HL-60/S4 treated with phorbol 12-myristate 13-acetate at 8.2 ng/mL for 4 days and 3 days (cell line): ENCODE results near the gene DCBLD1.
"Not testable (repeated sequence)": the region's sequence is repeated elsewhere in the genome, so short reads cannot be mapped to it uniquely, and the experiment has no call there.

Source experiments
- in situ Hi-C: fragments of 300-500 bp; cut with MboI; formaldehyde crosslinking; loops from 2 replicates; pipeline ENCODE4 v1.15.0; 2022; ENCODE audit warnings: low sequenced_read_pairs

DCBLD1 gene

DNA sequence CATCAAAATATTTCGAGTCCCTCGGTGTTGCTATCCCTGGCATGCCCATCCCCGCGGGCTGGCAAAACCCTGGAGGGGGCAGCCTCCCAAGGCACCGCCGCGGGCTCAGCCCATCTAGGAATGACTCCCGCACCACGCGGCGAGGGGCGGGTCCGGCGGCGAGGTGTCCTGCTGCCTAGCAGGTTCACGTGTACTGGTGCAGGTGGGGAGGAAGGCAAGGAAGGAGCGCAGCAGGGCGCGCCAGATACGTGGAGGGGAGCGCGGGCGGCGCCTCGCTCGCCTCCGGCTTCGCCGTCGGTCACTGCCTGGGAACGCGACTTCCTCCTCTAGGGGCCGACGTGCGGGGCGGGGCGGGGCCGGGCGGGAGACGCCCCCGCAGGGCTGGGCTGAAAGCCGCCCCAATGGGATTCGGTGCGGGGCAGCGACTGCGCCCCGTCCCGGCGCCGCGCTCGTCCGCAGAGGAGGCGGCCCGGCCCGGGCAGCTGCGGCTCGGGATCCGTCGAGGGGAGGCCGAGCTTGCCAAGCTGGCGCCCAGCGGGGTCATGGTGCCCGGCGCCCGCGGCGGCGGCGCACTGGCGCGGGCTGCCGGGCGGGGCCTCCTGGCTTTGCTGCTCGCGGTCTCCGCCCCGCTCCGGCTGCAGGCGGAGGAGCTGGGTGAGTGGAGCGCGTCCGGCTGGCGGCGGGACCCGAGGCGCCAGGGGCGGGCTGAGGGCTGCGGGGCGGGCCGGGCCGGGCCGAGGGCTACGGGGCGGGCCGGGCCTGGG, at the start of gene DCBLD1:
Gene DCBLD1 (plus strand): TSS at position 435 of the 764 bp plus-strand sequence. CDS start 108 bp downstream, at position 543.
- in situ Hi-C loops: no loop called here

DNA sequence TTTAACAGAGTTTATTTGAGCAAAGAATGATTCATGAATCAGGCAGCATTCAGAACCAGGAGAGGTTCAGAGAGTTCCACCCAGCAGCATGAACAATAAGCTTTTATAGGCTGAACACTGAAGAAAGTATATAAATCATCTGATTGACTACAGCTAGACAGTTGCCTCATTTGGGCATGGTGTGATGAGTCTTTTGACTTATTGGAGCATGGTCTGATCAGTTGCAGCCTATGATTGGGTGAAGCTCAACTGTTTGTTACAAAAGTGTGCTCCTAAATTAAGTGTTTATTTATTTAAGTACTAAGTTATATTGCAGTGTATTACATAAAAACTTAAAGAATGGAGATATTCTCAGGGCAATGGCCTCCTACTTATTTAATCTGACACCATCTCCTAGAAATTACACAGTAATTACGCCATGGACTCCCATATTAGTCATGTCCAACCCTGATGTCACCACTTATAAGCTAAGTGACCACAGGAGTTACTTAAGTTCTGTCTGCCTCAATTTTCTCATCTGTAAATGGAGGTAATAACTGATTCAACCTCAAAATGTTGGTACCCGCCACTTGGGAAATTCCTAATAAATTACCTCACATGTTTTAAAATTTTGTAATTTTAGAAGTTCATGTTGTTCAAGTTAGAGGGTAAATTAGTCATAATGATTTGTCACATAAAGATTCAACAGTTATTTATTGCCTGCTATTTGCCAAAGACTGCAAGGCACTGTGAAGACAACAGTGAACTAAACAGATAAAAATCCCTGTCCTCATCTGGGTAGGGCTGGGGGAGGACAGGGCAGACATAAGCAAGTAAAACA, 41.6 kb upstream of the DCBLD1 start:
- in situ Hi-C loops: no loop called here

DNA sequence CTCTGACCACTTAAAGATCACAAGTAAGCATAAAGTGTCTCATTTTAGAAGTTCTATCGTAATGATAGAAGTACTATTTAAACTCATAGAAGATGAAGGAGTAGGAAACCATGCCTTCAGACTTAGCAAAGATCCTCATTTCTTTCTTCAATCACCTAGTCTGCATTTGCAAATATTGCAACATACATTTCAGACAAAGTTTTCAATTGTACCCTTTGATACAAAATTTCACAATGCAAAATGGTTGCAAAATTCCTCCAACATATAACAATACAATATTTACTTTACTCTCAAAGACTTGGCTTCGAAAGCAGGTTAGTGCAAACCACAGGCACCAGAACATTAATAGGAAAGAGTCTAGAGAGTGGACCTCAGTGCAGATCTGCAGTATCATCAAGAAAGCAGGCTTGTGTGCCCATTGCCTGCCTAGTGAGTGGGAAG, 40.6 kb upstream of the DCBLD1 start:
- in situ Hi-C loops: no loop called here

DNA sequence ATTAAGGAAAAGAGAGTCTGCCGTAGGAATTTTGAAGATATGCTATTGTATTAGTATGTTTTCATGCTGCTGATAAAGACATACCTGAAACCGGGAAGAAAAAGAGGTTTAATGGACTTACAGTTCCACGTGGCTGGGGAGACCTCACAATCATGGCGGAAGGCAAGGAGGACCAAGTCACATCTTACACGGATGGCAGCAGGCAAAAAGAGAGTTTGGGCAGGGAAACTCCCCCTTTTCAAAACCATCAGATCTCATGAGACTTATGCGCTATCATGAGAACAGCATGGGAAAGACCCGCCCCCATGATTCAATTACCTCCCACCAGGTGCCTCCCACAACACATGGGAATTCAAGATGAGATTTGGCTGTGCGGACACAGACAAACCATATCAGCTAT, 40.2 kb upstream of the DCBLD1 start:
- in situ Hi-C loops: not testable (repeated sequence)

DNA sequence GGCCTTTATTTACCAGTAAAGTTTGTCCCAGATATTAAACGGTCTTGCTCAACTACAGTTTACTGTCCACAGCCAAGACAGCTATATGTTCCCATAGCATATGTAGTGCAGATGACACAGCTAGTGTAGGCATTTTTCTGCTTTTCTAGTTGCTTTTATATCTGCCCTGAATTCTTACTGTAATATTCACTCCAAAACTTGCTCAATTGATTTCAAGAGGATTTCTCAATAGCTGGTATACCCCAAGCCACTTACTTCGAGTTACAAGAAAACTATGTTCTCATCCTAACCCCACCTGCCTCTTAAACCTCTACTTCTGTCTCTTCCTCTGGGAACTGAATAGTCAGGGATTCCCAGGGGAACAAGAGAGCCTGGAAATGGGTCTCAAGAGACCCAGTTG, 37.9 kb upstream of the DCBLD1 start:
- in situ Hi-C loops: no loop called here

DNA sequence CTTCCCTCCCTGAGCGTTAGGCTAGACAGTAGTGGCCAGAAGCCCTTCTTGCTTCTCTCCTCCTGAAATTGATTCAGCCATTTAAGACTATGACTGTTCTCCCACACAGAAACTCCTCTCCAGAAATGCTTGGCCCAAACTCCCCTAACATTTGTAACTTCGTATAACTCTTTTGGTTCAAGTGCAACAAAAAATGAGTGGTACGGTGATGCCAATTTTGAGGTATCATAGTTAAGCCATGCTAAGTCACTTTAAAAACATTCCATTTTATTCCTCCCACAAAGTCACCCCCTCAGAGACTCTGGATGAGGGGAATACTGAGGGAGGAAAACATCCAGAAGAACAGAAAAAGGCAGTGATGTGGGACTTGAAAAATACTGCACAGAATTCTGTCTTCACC, 35.6 kb upstream of the DCBLD1 start:
- in situ Hi-C loops: no loop called here

DNA sequence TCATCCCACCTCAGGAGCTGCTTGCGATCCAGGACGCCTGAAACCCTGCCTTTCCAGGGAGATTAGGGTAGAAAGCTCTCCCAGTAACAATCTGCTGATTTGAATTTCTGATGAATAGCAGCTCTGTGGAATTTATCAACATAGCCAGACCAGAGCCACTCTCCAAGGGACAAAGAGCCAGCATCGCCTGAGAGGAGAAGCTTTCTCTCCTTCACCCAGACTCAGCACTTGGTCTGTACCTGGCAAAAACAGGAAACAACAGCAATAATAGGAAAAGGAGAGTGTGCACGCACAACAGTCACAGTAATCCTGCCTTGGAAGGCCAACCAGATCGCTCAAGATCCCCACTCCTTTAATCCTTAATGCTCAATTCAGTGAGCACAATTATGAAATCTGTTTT, 34.5 kb upstream of the DCBLD1 start:
- in situ Hi-C loops: no loop called here

DNA sequence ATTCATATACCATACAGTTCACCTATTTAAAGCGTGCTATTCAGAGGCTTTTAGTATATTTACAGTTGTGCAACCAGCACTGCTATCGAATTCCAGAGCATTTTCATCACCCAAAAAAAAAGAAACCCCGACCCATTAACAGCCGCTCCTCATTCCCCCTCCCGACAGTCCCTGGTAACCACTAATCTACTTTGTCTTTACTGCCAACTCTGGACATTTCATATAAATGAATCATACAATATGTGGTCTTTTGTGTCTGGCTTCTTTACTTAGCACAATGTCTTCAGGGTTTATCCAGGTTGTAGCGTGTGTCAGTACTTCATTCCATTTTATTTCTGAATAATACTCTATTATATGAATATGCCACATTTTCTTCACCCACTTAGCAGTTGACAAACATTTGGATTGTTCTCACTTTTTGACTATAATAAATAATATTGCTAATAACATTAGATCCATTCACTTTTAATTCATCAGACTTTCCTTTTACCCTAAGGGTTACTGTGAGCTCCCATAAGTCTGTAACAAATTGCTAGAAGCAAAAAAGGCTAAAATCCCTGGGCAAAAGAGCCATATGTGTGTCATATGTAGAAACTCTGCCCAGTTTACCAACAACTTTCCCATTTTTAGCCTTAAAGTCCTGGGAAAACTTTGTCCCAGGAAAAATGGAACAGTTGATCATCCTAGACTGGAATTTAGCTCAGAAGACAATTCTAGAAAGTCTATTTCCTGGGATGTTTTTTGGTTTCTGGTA, 33.6 kb upstream of the DCBLD1 start:
- in situ Hi-C loops: no loop called here

DNA sequence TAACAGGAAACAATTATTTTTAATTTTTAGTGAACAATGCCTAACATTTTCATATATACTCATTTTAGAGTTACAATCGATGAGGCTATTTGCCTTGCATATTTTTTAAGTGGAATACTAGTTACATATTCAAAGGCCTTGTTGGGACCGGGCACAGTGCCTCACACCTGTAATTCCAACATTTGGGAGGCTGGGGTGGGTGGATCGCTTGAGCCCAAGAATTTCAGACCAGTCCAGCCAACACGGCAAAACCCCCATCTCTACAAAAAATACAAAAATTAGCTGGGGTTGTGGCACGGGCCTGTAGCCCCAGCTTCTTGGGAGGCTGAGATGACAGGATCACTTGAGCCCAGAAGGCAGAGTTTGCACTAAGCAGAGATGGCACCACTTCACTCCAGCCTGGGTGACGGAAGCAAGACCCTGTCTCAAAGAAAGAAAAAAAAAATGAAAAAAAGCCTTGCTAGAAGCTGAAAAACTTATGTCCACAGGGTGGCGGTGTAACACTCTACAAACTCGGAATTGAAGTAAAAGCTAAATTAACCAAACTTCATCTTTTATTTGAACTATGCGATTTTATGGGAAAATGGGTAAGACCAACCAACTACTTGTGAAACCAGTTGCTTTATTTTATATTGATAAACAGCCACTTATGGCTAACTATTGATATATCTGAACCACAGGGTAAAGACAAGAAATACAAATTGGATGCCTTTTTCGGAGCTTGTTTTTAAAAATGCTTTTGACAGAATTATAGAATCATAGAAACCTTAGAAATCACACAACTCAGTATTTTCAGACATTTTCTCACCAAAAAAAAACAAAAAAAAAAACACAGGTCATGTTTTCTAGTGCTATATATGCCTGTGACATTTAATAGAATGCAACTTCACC, 32.7 kb upstream of the DCBLD1 start:
- in situ Hi-C loops: no loop called here

DNA sequence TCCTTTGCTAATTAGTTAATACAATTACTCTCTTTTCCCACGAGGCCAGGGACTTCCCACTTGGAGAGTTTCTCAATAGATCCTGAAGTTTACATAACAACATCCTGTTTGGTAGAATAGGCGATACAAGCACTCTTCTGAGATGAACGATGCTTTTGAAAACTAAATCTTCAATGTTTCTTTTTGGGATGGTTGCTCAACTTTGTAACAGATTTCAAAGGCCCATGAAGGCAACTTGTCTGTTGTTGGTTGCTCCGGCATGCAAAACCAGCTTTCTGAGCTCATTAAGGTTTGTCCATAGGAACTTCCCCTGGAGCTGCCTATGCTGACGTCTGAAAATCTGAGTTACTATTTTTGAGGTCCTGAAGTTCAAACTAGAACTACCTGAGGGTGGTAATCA, 30.8 kb upstream of the DCBLD1 start:
- in situ Hi-C loops: no loop called here

DNA sequence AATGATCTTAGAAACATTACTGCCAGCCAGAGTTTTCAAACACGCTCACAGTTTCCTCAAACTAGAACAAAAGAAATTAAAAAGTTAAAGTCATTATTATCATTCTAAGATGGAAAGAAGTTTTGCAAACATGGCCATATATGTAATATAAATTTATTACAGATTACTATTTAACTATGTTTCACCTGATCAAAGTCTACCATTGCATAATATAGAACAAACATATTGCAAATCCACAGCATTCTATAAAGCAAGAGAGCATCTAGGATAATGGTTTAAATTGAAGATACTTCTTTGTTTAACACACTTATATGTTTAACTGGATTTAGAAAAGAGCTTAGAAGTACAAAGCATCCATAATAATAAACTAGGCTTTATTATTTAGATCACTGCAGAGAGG, 26.2 kb upstream of the DCBLD1 start:
- in situ Hi-C loops: no loop called here

DNA sequence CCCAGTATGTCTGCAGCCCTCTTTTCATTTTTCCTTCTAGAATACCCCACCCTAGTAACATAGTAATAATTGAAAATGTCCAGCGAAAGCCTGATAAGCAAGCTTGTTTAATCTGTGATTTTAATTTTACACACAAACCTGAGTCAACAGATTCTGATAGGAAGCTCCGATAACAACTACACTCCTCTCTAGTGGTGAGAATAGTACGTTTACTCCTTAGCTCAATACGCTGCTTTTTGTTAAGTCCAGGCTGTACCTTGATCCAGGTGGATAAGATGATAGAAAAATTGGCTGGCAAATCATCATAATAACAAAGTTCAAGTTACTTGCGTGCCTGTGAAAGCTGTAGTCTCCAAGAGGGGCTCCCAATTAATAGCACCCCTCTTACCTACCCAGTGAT, 25.5 kb upstream of the DCBLD1 start:
- in situ Hi-C loops: no loop called here

DNA sequence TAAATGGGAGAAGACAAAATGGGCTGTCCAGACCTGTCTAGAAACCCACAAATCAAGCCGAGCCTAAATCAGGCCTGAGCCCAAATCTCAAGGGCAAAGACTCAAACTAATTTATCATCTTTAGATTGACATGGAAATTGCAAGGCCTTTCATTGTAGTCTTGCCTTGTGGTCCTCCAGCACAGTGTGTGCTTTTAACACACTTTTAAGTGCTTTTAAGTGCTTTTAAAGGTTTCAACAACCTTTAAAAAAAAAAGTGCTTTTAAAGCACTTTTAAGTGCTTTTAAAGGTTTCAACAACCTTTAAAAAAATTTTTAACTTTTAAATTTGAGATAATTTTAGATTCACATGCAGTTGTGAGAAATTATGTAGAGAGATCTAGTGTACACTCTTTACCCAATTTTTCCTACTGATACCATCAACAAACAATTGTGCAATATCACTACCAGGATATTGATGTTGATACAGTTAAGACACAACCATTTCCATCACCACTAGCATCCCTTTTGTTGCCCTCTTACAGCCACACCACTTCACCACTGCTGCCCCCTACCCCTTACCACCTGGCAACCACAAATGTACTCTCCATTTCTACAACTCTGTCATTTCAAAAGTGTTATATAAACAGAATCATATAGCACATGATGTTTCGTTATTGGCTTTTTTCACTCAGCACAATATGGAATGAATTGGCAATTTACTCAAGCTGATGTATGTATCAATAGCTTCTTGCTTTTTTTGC, 23.1 kb upstream of the DCBLD1 start:
- in situ Hi-C loops: no loop called here

DNA sequence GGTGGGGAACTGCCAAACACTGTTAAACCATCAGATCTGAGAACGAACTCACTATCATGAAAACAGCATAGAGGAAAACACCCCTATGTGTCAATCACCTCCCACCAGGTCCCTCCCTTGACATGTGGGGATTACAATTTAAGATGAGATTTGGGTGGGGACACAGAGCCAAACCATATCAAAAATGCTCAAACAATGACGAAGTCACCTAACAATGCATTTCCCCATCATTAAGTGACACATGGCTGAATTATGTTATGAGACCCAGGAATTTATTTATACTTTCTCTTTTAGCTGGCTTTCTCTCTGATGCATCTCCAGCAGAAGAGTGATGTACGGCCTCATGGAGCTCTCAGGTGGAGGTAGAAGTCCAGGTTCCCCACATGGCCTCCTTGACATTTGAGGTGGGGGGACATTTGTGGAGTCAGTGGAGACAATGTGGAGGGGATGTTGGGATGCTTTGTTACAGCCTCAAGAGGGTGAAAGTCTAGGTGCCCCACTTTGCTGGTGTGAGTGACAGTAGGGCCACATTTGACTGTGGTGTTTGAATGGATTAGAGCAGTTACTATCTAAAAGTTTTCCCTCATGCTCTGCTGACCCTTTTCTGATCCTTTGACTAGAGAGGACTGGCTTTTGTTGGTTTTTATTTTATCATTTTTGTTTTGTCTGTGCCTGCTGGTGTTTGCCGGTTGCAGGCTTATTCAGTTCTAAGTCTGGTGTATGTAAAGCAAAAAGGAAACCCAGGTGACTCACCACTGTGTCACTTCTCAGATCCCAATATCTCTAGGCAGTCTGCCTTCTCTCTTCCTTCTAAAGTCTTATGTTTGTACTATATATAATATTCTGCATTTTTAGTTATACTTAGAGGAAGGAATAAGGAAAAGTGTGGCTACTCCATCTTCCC, 18.5 kb upstream of the DCBLD1 start:
- in situ Hi-C loops: no loop called here

DNA sequence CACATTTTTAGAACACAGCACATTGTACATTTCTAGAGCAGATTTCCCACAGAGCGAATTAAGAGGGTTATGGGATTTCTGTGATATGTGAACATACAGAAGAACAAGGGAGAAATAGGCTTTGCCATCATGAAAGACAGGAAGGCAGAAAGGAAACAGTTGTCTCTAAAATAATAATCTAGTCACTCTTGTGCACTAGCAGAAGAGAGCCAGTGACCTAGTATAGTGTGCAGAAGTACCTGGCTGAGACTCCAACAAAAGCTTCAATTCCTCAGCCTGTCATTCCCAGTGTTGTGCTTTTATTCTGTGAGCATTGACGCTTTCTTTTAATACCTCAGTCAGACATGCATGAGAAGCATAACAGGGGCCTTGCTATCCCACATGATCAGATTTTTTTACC, 17.8 kb upstream of the DCBLD1 start:
- in situ Hi-C loops: no loop called here

DNA sequence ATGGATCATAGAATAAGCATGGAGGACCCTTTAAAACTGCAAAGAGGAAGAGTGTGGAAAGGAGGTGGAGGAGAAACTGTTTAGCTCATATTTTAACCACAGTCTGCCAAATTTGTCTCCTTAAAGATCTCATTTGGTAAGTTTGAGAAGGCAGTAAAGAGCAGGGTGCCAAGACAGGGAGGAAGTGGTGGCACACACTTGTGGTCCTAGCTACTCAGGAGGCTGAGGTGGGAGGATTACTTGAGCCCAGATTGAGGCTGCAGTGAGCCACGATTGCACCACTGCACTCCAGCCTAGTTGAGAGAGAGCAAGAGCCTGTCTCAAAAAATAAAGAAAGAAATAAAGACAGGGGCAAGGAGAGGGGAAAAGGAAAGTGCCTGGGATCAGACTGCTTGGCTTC, 16.8 kb upstream of the DCBLD1 start:
- in situ Hi-C loops: no loop called here

DNA sequence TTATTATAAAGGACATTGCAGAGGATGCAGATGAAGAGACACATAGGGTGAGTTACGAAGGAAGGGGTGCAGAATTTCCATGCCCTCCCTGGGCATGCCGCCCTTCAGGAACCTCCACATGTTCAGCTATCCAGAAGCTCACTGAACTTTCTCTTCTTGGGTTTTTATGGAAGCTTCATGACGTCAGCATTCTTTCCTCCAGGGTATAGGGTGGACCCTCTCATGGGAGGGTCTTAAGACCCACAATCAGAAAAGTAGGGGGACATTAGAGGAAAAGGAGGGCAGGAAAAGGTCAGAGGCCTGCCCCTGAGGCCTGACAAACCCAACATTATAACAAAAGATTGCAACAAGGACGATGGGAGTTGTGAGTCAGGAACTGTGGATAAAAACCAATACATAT, 14.6 kb upstream of the DCBLD1 start:
- in situ Hi-C loops: no loop called here

DNA sequence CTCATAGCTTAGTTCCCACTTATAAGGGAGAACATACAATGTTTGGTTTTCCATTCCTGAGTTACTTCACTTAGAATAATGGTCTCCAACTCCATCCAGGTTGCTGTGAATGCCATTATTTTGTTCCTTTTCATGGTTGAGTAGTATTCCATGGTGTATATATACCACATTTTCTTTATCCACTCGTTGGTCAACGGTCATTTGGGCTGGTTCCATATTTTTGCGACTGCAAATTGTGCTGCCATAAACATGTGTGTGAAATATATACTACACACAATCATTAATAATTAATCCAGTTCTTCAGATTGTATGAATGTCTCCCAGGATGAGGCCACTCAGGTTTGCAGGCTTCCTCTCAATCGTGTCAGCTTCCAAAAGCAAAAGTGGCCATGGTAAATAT, 13.9 kb upstream of the DCBLD1 start:
- in situ Hi-C loops: not testable (repeated sequence)

DNA sequence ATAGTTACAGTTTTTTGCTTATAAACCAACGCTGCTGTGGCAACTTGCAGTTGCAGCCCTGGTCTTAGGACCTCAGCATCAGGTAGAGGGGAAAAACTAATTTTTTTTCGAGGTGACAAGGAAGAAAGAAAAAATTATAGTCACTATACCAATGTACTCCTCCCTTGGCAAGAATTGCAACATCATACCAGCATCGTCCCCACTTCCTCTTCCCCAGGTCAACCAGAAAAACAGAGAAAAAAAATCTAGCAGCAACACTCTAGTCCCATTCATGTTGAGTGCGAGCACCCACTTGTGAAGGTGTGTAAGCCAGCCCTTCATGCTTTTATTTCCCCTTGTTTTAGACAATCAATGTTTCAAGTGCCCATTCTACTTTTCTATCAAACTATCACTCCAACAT, 13.1 kb upstream of the DCBLD1 start:
- in situ Hi-C loops: no loop called here
